HCT116 (cell line): Measurements from ENCODE around the gene PRSS22. TPM values are rescaled to one million over a fixed set of nuclear protein-coding genes. Genes with fewer than 3 reads are reported as not detected.

Experiments used
- ATAC-seq: fragments of 200-7000 bp; cut with Tn5 transposase; 2 replicates; pipeline ENCODE4 v1.9.1; 2020; ENCODE audit warnings: mild to moderate bottlenecking, moderate library complexity
- BruUV-seq: library from RNA; stranded (reverse); fragments of 400-500 nt; replicated peaks from 2 replicates; lab custom pipeline; 2021; lab: Mats Ljungman, UMichigan
- CTCF ChIA-PET: fragments of 300-600 bp; sonication (Branson Sonifier 250); formaldehyde crosslinking; loops from one replicate; lab custom pipeline; 2021; ENCODE audit warnings: antibody characterized with exemption; lab: Charles Lee
- POLR2A ChIA-PET: fragments of 300-600, 350-600 bp; sonication (Branson Sonifier 250); formaldehyde crosslinking; loops from one replicate; lab custom pipeline; 2021; ENCODE audit warnings: antibody characterized with exemption; lab: Charles Lee
- RAD21 ChIA-PET, 2 experiments: fragments of 300-600 bp; sonication (Branson Sonifier 250); formaldehyde crosslinking; loops; one replicate each; lab custom pipeline; 2023; ENCODE audit warnings: low total read pairs in 2 of 2; ENCODE audit not compliant: uncharacterized antibody in 2 of 2, unreplicated experiment in 2 of 2, low non-redundant PET in 1 of 2; lab: Charles Lee
- DNase-seq: peaks from one replicate; pipeline ENCODE4 v3.0.0-alpha.2; 2010; ENCODE audit warnings: low read depth, low spot score
- H2AFZ ChIP-seq: fragments of 200-600 bp; shearing (Covaris generic), sonication (generic); 2 replicates; pipeline ENCODE4 v1.6.1; 2017; ENCODE audit warnings: low read depth, mixed run types, mixed read lengths, antibody characterized with exemption, low read length; ENCODE audit not compliant: poor library complexity, severe bottlenecking
- H3K27ac ChIP-seq: 2 replicates; pipeline ENCODE4 v1.5.1; 2012; ENCODE audit warnings: low read depth, low read length
- H3K27me3 ChIP-seq: fragments of 200-600 bp; sonication (generic); 2 replicates; pipeline ENCODE4 v1.6.1; 2016; ENCODE audit warnings: mixed run types, low read length, mixed read lengths; ENCODE audit not compliant: insufficient read depth
- H3K36me3 ChIP-seq, 2 experiments: fragments of 200-500 bp in 1 of 2; fragments of 200-600 bp in 1 of 2; sonication (Bioruptor generic) in 1 of 2; sonication (generic) in 1 of 2; 2 replicates each; pipeline versions ENCODE4 v1.5.1 to v1.6.1; 2014 to 2016; ENCODE audit warnings: low read length in 2 of 2, inconsistent platforms in 1 of 2, mixed read lengths in 1 of 2, mixed run types in 1 of 2; ENCODE audit not compliant: insufficient read depth in 2 of 2, control insufficient read depth in 1 of 2
- H3K4me1 ChIP-seq, 2 experiments: fragments of 200-600 bp in 1 of 2; sonication (generic) in 1 of 2; 2 replicates each; pipeline versions ENCODE4 v1.5.1 to v1.6.1; 2012 to 2017; ENCODE audit warnings: low read length in 2 of 2, inconsistent platforms in 1 of 2, mild to moderate bottlenecking in 1 of 2, mixed read lengths in 1 of 2, mixed run types in 1 of 2, moderate library complexity in 1 of 2; ENCODE audit not compliant: insufficient read depth in 2 of 2, control insufficient read depth in 1 of 2
- H3K4me2 ChIP-seq: fragments of 200-600 bp; sonication (generic); 2 replicates; pipeline ENCODE4 v1.6.1; 2017; ENCODE audit warnings: mixed run types, low read length, mixed read lengths
- H3K4me3 ChIP-seq, 2 experiments: fragments of 200-600 bp in 1 of 2; sonication (generic) in 1 of 2; replicated peaks in 1 of 2; 2 replicates each; pipeline ENCODE4 v1.5.1; 2011 to 2016; ENCODE audit warnings: low read length in 2 of 2, control low read depth in 1 of 2, low read depth in 1 of 2, mild to moderate bottlenecking in 1 of 2, mixed read lengths in 1 of 2, mixed run types in 1 of 2
- H3K79me2 ChIP-seq: fragments of 200-600 bp; sonication (generic); 2 replicates; pipeline ENCODE4 v1.6.1; 2017; ENCODE audit warnings: mild to moderate bottlenecking, mixed run types, low read length, moderate library complexity, mixed read lengths; ENCODE audit not compliant: insufficient read depth
- H3K9ac ChIP-seq: fragments of 200-600 bp; sonication (generic); 2 replicates; pipeline ENCODE4 v1.6.1; 2016; ENCODE audit warnings: low read length, mixed read lengths
- H3K9me2 ChIP-seq: fragments of 200-600 bp; sonication (generic), shearing (Covaris generic); 2 replicates; pipeline ENCODE4 v1.6.1; 2017; ENCODE audit warnings: mixed run types, mild to moderate bottlenecking, moderate library complexity; ENCODE audit not compliant: insufficient read depth
- H3K9me3 ChIP-seq, 2 experiments: fragments of 200-500 bp in 1 of 2; fragments of 200-600 bp in 1 of 2; sonication (Bioruptor generic) in 1 of 2; sonication (generic) in 1 of 2; 2 replicates each; pipeline ENCODE4 v1.6.1; 2014 to 2017; ENCODE audit warnings: low read length in 2 of 2, mixed read lengths in 2 of 2, inconsistent platforms in 1 of 2, low read depth in 1 of 2, mild to moderate bottlenecking in 1 of 2, mixed run types in 1 of 2, moderate library complexity in 1 of 2; ENCODE audit not compliant: control insufficient read depth in 1 of 2, insufficient read depth in 1 of 2
- H4K20me1 ChIP-seq: fragments of 200-600 bp; sonication (generic), shearing (Covaris generic); 2 replicates; pipeline ENCODE4 v1.6.1; 2017; ENCODE audit warnings: mixed run types, mild to moderate bottlenecking, moderate library complexity; ENCODE audit not compliant: insufficient read depth
- CBX3 ChIP-seq: IDR thresholded peaks from 2 replicates; pipeline ENCODE4 v1.6.1; 2012; ENCODE audit warnings: low read depth
- CEBPB ChIP-seq: IDR thresholded peaks from 2 replicates; pipeline ENCODE4 v1.6.1; 2012; ENCODE audit warnings: low read depth
- CTCF ChIP-seq, 3 experiments: fragments of 200-600 bp in 1 of 3; sonication (generic) in 1 of 3; IDR thresholded peaks in 2 of 3; conservative IDR thresholded peaks in 1 of 3; 2 replicates each; pipeline ENCODE4 v1.5.1; 2012 to 2017; ENCODE audit warnings: low read depth in 2 of 3, low read length in 2 of 3, antibody characterized with exemption in 1 of 3, borderline replicate concordance in 1 of 3, control low read depth in 1 of 3, mild to moderate bottlenecking in 1 of 3, mixed read lengths in 1 of 3, mixed run types in 1 of 3, moderate library complexity in 1 of 3; ENCODE audit not compliant: insufficient read depth in 1 of 3
- EZH2 ChIP-seq: fragments of 200-600 bp; sonication (generic); IDR thresholded peaks from 2 replicates; pipeline ENCODE4 v1.6.1; 2017; ENCODE audit warnings: antibody characterized with exemption, mixed run types
- POLR2AphosphoS5 ChIP-seq: IDR thresholded peaks from 2 replicates; pipeline ENCODE4 v1.6.1; 2011; ENCODE audit warnings: mild to moderate bottlenecking, low read depth, low read length, moderate library complexity
- REST ChIP-seq: IDR thresholded peaks from 2 replicates; pipeline ENCODE4 v1.6.1; 2012; ENCODE audit warnings: low read depth
- TCF7L2 ChIP-seq: IDR thresholded peaks from 2 replicates; pipeline ENCODE4 v1.7.0; 2011; ENCODE audit warnings: borderline replicate concordance, inconsistent platforms; ENCODE audit not compliant: insufficient read depth, insufficient read length; ENCODE audit errors: extremely low read depth
- intact Hi-C: fragments of 100-400 bp; cut with micrococcal nuclease; formaldehyde crosslinking; loops from 2 replicates; pipeline ENCODE4 v1.10.0; 2022
- total RNA-seq: library from RNA; stranded (reverse); gene quantifications from one replicate; pipeline ENCODE4 v1.2.1, GENCODE V29; 2021; ENCODE audit not compliant: unreplicated experiment

PRSS22 gene
- total RNA-seq, 1 experiment from 2014 or later: 20.2 TPM

GRCh38 chr16:2813771-2814221 is 44.2 kb downstream of the PRSS22 start:
- no peaks in the 10 kb centered on the region for H3K27me3 ChIP-seq
- H3K4me2 ChIP-seq: no peak overlapping the region
- H3K4me1 ChIP-seq: peaks cover 3 to 7% of the 10 kb centered on the region in 2 experiments; a peak in 1 of 4 replicates
- RAD21 ChIA-PET: no interaction called here
- H4K20me1 ChIP-seq: no peaks in the 10 kb centered on the region
- no peak for DNase-seq
- no peak overlapping the region for H3K4me3 ChIP-seq
- POLR2A ChIA-PET: no interaction called here
- H3K27ac ChIP-seq: no peak overlapping the region
- CTCF ChIA-PET: interaction anchor here (0.8 kb wide), 1 partner anchor 25 kb away, joined by 3 read pairs; no protein-coding TSS in a partner anchor
- TF ChIP-seq CEBPB (no peak), CTCF (IDR thresholded peaks at IDR 0.05 in 2 of 3, conservative IDR thresholded peaks at IDR 0.05 in 1 of 3; ENCODE audit: borderline replicate concordance in 1 of 3, insufficient read depth in 1 of 3, low read depth in 2 of 3, low read length in 2 of 3) (no peak), CBX3 (no peak), EZH2 (no peak), POLR2AphosphoS5 (no peak), REST (no peak), TCF7L2 (no peak)
- no peak overlapping the region for H2AFZ ChIP-seq
- H3K9me2 ChIP-seq: no peaks in the 10 kb centered on the region
- ATAC-seq: no peak
- H3K9me3 ChIP-seq: no peaks in the 10 kb centered on the region
- no TSS peak for BruUV-seq
- H3K9ac ChIP-seq: no peak overlapping the region
- intact Hi-C loops: no loop called here
- H3K79me2 ChIP-seq: no peaks in the 10 kb centered on the region
- H3K36me3 ChIP-seq: no peaks in the 10 kb centered on the region
